ENCODE data around the gene MED12L.

Gene MED12L

GRCh38 chr3:151350656-151351055, 265.2 kb downstream of the MED12L start:
- Histone ChIP-seq H3K79me2 (ENCODE audit: insufficient read depth, low read length) (no peaks in the 10 kb centered on the region), H3K4me1 (ENCODE audit: insufficient read depth, low read length, severe bottlenecking) (no peaks in the 10 kb centered on the region), H3K4me2 (ENCODE audit: low read length) (no peak overlapping the region), H4K20me1 (ENCODE audit: insufficient read depth, low read length) (no peaks in the 10 kb centered on the region), H3K27ac (ENCODE audit: low read depth, low read length, poor library complexity, severe bottlenecking) (no peak overlapping the region), H3K36me3 (ENCODE audit: insufficient read depth, low read length) (no peaks in the 10 kb centered on the region), H3K9ac (ENCODE audit: low read length) (no peak overlapping the region), H3K27me3 (ENCODE audit: insufficient read depth, low read length) (no peaks in the 10 kb centered on the region), H3K4me3 (ENCODE audit: low read depth, low read length, poor library complexity, severe bottlenecking) (no peak overlapping the region), H3K9me2 (ENCODE audit: low read depth, low read length) (no peaks in the 10 kb centered on the region), H2AFZ (ENCODE audit: low read length) (no peak overlapping the region), H3K9me3 (ENCODE audit: low read length) (no peaks in the 10 kb centered on the region), H3F3A (ENCODE audit: insufficient read depth, low read length) (no peaks in the 10 kb centered on the region)
- TF ChIP-seq EZH2 (IDR thresholded peaks at IDR 0.05; ENCODE audit: borderline replicate concordance, low read length), result no peak
- no peak for TF ChIP-seq CTCF (IDR thresholded peaks at IDR 0.05; ENCODE audit: low read length)

GRCh38 chr3:151351219-151351618, 265.8 kb downstream of the MED12L start:
- Histone ChIP-seq H3K9ac (ENCODE audit: low read length) (no peak overlapping the region), H3K4me3 (ENCODE audit: low read depth, low read length, poor library complexity, severe bottlenecking) (no peak overlapping the region), H2AFZ (ENCODE audit: low read length) (no peak overlapping the region), H3F3A (ENCODE audit: insufficient read depth, low read length) (no peaks in the 10 kb centered on the region), H3K27me3 (ENCODE audit: insufficient read depth, low read length) (no peaks in the 10 kb centered on the region), H3K79me2 (ENCODE audit: insufficient read depth, low read length) (no peaks in the 10 kb centered on the region), H3K36me3 (ENCODE audit: insufficient read depth, low read length) (no peaks in the 10 kb centered on the region), H4K20me1 (ENCODE audit: insufficient read depth, low read length) (no peaks in the 10 kb centered on the region), H3K4me1 (ENCODE audit: insufficient read depth, low read length, severe bottlenecking) (no peaks in the 10 kb centered on the region), H3K9me2 (ENCODE audit: low read depth, low read length) (no peaks in the 10 kb centered on the region), H3K9me3 (ENCODE audit: low read length) (no peaks in the 10 kb centered on the region), H3K27ac (ENCODE audit: low read depth, low read length, poor library complexity, severe bottlenecking) (no peak overlapping the region), H3K4me2 (ENCODE audit: low read length) (no peak overlapping the region)
- TF ChIP-seq EZH2 (IDR thresholded peaks at IDR 0.05; ENCODE audit: borderline replicate concordance, low read length), result no peak
- no peak for TF ChIP-seq CTCF (IDR thresholded peaks at IDR 0.05; ENCODE audit: low read length)

GRCh38 chr3:151351648-151352047, 266.2 kb downstream of the MED12L start:
- H3K9me2 ChIP-seq (ENCODE audit: low read depth, low read length), result no peaks in the 10 kb centered on the region
- H3K27ac ChIP-seq (ENCODE audit: low read depth, low read length, poor library complexity, severe bottlenecking), result no peak overlapping the region
- no peaks in the 10 kb centered on the region for H3K4me1 ChIP-seq (ENCODE audit: insufficient read depth, low read length, severe bottlenecking)
- H3K36me3 ChIP-seq (ENCODE audit: insufficient read depth, low read length), result no peaks in the 10 kb centered on the region
- no peaks in the 10 kb centered on the region for H3K79me2 ChIP-seq (ENCODE audit: insufficient read depth, low read length)
- no peak overlapping the region for H3K9ac ChIP-seq (ENCODE audit: low read length)
- no peak overlapping the region for H3K4me3 ChIP-seq (ENCODE audit: low read depth, low read length, poor library complexity, severe bottlenecking)
- H3K27me3 ChIP-seq (ENCODE audit: insufficient read depth, low read length), result no peaks in the 10 kb centered on the region
- H3F3A ChIP-seq (ENCODE audit: insufficient read depth, low read length), result no peaks in the 10 kb centered on the region
- H3K9me3 ChIP-seq (ENCODE audit: low read length), result no peaks in the 10 kb centered on the region
- no peak overlapping the region for H3K4me2 ChIP-seq (ENCODE audit: low read length)
- no peaks in the 10 kb centered on the region for H4K20me1 ChIP-seq (ENCODE audit: insufficient read depth, low read length)
- no peak overlapping the region; the same call in 1 of the 2 replicates for H2AFZ ChIP-seq (ENCODE audit: low read length)
- no peak for TF ChIP-seq EZH2 (IDR thresholded peaks at IDR 0.05; ENCODE audit: borderline replicate concordance, low read length)
- no peak for TF ChIP-seq CTCF (IDR thresholded peaks at IDR 0.05; ENCODE audit: low read length)
